Measurements from ENCODE around the gene PMPCA. TPM values are rescaled to one million over a fixed set of nuclear protein-coding genes. Genes with fewer than 3 reads are reported as not detected.

PMPCA gene
- total RNA-seq, 2 experiments from 2014 or later = 53.3 to 76.1 TPM

- no peaks in the 10 kb centered on the region for H3K36me3 ChIP-seq (ENCODE audit: insufficient read depth, low read length)
- no peak for DNase-seq (ENCODE audit: low spot score)
- no peak overlapping the region for H3K27ac ChIP-seq (ENCODE audit: low read depth, low read length, poor library complexity, severe bottlenecking)
- H2AFZ ChIP-seq (ENCODE audit: low read length) = no peak overlapping the region
- no TSS peak for BruUV-seq (replicated peaks)
- no peaks in the 10 kb centered on the region for H4K20me1 ChIP-seq (ENCODE audit: insufficient read depth, low read length)
- H3K9me2 ChIP-seq (ENCODE audit: insufficient read depth, low read length) = no peaks in the 10 kb centered on the region
- no peaks in the 10 kb centered on the region for H3K9me3 ChIP-seq (ENCODE audit: low read length)
- CTCF ChIA-PET (ENCODE audit: unreplicated experiment) = no interaction called here
- H3K79me2 ChIP-seq (ENCODE audit: insufficient read depth, low read depth, low read length) = no peaks in the 10 kb centered on the region
- POLR2A ChIA-PET = no interaction called here
- intact Hi-C loops (cut with micrococcal nuclease; ENCODE audit: unreplicated experiment) = no loop called here
- TF ChIP-seq CTCF (conservative IDR thresholded peaks at IDR 0.05; ENCODE audit: low read length) = no peak
- no peak for TF ChIP-seq EZH2phosphoT487 (IDR thresholded peaks at IDR 0.05; ENCODE audit: borderline replicate concordance, low read depth, low read length)
- H3K4me3 ChIP-seq (ENCODE audit: low read depth, low read length, poor library complexity, severe bottlenecking) = no peak overlapping the region
- peaks cover 12% of the 10 kb centered on the region for H3K4me1 ChIP-seq (ENCODE audit: insufficient read depth, low read length, poor library complexity, severe bottlenecking)
- H3K4me2 ChIP-seq (ENCODE audit: low read length) = no peak overlapping the region
Observed at GRCh38 chr9:136361754-136362449, 48.6 kb upstream of the PMPCA start.

- H2AFZ ChIP-seq (ENCODE audit: low read length) = no peak overlapping the region
- H3K9me3 ChIP-seq (ENCODE audit: low read length) = no peaks in the 10 kb centered on the region
- CTCF ChIA-PET (ENCODE audit: unreplicated experiment) = interaction anchor here (1.2 kb wide), 1 partner anchor 48 kb away, joined by 3 read pairs; no protein-coding TSS in a partner anchor
- H3K4me2 ChIP-seq (ENCODE audit: low read length) = peak overlapping the region; percentile 60
- H3K79me2 ChIP-seq (ENCODE audit: insufficient read depth, low read depth, low read length) = no peaks in the 10 kb centered on the region
- no peak overlapping the region for H3K27ac ChIP-seq (ENCODE audit: low read depth, low read length, poor library complexity, severe bottlenecking)
- H3K4me1 ChIP-seq (ENCODE audit: insufficient read depth, low read length, poor library complexity, severe bottlenecking) = peaks cover 12% of the 10 kb centered on the region
- no peaks in the 10 kb centered on the region for H3K36me3 ChIP-seq (ENCODE audit: insufficient read depth, low read length)
- POLR2A ChIA-PET = interaction anchor here (0.6 to 1.0 kb wide), 2 partner anchors 47 to 49 kb away, joined by 3 to 5 read pairs; no protein-coding TSS in a partner anchor
- no peaks in the 10 kb centered on the region for H4K20me1 ChIP-seq (ENCODE audit: insufficient read depth, low read length)
- intact Hi-C loops (cut with micrococcal nuclease; ENCODE audit: unreplicated experiment) = no loop called here
- H3K9me2 ChIP-seq (ENCODE audit: insufficient read depth, low read length) = no peaks in the 10 kb centered on the region
- TF ChIP-seq CTCF (conservative IDR thresholded peaks at IDR 0.05; ENCODE audit: low read length) (no peak), EZH2phosphoT487 (IDR thresholded peaks at IDR 0.05; ENCODE audit: borderline replicate concordance, low read depth, low read length) (no peak)
- no peak overlapping the region for H3K4me3 ChIP-seq (ENCODE audit: low read depth, low read length, poor library complexity, severe bottlenecking)
- no peak for DNase-seq (ENCODE audit: low spot score)
- BruUV-seq (replicated peaks) = no TSS peak
Observed at GRCh38 chr9:136362450-136362784, 48.0 kb upstream of the PMPCA start.
